Measurements from ENCODE around the gene GTSF1L.

Gene GTSF1L

DNA sequence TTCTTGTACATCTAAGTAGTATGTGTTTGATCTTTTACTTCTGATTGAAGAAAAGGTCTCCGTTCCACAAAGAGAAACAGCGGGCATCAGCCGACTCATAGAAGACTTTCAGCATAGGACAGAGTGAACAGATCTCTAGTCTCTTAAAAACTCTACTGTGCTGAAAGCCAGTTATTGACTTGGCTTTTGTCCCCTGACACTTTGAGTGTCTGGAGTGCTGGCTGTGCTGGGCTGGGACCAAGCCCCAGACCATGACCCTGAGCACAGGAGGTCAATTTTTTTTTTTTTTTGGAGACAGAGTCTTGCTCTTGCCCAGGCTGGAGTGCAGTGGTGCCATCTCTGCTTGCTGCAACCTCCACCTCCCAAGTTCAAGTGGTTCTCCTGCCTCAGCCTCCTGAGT, 32.0 kb downstream of the GTSF1L start:
- TF ChIP-seq, protein P1, sequence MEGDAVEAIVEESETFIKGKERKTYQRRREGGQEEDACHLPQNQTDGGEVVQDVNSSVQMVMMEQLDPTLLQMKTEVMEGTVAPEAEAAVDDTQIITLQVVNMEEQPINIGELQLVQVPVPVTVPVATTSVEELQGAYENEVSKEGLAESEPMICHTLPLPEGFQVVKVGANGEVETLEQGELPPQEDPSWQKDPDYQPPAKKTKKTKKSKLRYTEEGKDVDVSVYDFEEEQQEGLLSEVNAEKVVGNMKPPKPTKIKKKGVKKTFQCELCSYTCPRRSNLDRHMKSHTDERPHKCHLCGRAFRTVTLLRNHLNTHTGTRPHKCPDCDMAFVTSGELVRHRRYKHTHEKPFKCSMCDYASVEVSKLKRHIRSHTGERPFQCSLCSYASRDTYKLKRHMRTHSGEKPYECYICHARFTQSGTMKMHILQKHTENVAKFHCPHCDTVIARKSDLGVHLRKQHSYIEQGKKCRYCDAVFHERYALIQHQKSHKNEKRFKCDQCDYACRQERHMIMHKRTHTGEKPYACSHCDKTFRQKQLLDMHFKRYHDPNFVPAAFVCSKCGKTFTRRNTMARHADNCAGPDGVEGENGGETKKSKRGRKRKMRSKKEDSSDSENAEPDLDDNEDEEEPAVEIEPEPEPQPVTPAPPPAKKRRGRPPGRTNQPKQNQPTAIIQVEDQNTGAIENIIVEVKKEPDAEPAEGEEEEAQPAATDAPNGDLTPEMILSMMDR (conservative IDR thresholded peaks at IDR 0.05; ENCODE audit: control insufficient read depth, insufficient read depth, low read depth, low read length) = no peak
- no peak for DNase-seq (ENCODE audit: low read depth)
- no peak overlapping the region for H3K4me3 ChIP-seq (ENCODE audit: control insufficient read depth, low read depth, low read length)

DNA sequence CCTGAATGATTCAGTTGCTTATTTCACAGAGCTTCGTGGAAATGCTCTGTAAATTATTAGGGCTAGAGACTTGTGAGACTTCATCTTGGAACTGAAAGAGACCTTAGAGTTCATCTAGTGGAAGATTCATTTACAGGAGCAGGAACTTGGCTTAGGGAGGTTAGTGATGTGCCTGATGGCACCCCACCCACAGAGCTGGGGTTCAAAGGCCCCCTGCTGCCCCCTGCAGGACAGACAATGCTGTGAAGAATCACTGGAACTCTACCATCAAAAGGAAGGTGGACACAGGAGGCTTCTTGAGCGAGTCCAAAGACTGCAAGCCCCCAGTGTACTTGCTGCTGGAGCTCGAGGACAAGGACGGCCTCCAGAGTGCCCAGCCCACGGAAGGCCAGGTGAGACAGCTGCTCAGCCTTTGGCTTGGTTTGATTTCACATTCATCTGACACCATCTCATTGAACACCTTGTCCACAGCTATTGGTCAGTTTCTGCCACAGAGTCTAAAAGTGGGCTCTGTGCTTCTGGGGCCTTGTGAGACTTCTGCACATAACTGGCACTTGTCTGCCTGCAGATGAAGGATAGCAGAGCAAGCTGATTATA, 34.8 kb downstream of the GTSF1L start:
- peak; percentile 46 for DNase-seq (ENCODE audit: low read depth)
- TF ChIP-seq, protein P1 (conservative IDR thresholded peaks at IDR 0.05; ENCODE audit: control insufficient read depth, insufficient read depth, low read depth, low read length) = peak; percentile 66
- H3K4me3 ChIP-seq (ENCODE audit: control insufficient read depth, low read depth, low read length) = no peak overlapping the region

DNA sequence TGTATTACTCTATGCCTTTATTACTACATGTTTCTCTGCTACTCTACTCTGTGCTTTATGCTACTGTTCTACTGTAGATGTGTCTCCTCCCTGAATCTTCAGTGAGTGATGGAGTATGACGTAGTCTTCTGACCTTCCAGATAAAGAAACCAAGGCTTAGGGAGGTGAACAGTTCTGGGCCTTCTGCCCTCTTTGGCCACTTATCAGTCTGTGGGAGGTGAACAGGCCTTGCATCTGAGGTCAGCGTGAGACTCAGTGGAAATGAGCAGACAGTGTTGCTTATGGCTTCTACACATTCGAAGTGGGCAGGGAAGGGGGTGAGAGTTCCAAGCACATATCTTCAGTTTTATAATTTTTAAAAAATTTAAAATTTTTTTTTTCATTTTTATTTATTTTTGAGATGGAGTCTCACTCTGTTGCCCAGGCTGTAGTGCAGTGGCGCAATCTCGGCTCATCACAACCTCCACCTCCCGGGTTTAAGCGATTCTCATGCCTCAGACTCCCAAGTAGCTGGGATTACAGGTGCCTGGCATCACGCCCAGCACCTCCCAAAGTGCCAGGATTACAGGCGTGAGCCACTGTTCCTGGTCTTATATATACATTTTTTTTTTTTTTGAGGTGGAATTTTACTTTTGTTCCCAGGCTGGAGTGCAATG, 35.7 kb downstream of the GTSF1L start:
- H3K4me3 ChIP-seq (ENCODE audit: control insufficient read depth, low read depth, low read length) = no peak overlapping the region
- no peak for DNase-seq (ENCODE audit: low read depth)

DNA sequence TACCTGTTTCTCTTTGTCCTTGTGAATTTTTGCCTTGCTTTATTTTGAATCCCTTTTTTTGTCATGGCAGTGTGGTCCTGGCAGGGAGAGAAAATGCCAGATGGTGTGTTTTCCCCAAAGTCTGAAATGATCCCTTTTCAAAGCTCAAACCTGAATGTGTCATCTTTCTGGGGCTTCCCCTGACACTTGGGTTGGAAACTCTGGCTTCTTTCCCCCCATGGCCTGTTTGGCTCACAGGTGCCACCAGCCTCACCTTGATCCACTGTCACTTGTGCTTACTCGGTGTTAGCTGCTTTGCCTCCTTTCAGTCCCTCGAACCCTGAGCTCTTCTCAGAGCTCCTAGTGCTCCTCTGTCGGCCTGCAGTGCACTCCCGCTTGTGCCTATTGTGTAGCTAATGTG, 37.6 kb downstream of the GTSF1L start:
- no peak overlapping the region for H3K4me3 ChIP-seq (ENCODE audit: control insufficient read depth, low read depth, low read length)
- no peak for DNase-seq (ENCODE audit: low read depth)
- TF ChIP-seq, protein P1 (conservative IDR thresholded peaks at IDR 0.05; ENCODE audit: control insufficient read depth, insufficient read depth, low read depth, low read length) = no peak

More for the DNA sequence above, 35.7 kb downstream of the GTSF1L start:
- TF ChIP-seq, protein P1 (conservative IDR thresholded peaks at IDR 0.05; ENCODE audit: control insufficient read depth, insufficient read depth, low read depth, low read length) = no peak

DNA sequence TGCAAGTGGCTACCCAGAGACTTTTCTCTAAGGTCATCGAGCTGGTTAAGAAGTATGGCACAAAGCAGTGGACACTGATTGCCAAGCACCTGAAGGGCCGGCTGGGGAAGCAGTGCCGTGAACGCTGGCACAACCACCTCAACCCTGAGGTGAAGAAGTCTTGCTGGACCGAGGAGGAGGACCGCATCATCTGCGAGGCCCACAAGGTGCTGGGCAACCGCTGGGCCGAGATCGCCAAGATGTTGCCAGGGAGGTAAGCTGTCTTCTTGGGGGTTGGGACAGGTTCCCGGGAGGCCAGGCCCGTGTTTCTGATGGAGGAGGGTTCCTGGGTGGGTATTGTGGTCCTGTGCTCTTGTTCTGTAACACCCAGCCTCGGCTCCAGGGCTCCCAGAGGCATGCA, 40.0 kb downstream of the GTSF1L start:
- no peak for DNase-seq (ENCODE audit: low read depth)
- no peak overlapping the region for H3K4me3 ChIP-seq (ENCODE audit: control insufficient read depth, low read depth, low read length)
- TF ChIP-seq, protein P1 (conservative IDR thresholded peaks at IDR 0.05; ENCODE audit: control insufficient read depth, insufficient read depth, low read depth, low read length) = no peak

DNA sequence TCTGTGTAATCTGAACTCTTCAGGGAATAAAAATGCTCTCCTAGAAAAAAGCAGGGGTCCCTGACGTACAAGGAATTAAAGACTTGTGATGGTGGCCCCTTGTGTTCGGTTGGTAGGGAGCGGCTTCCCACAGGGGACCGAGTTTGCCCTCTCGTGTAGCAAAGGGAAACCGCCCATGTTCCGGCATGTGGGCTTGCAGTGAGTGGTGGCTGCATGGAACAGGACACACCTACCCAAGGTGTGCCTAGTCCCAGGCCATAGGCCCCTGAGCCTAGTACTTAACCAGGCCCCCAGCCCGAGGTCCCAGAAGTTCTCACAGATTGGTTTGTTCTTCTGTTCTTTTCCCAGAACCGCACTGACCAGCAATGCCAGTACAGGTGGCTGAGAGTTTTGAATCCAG, 44.4 kb downstream of the GTSF1L start:
- H3K4me3 ChIP-seq (ENCODE audit: control insufficient read depth, low read depth, low read length) = no peak overlapping the region
- DNase-seq (ENCODE audit: low read depth) = no peak
- TF ChIP-seq, protein P1 (conservative IDR thresholded peaks at IDR 0.05; ENCODE audit: control insufficient read depth, insufficient read depth, low read depth, low read length) = no peak

Measured in fibroblast of mammary gland (primary cell).